GM19023 (cell line): ENCODE results near the gene KRTAP9-9.
"Not testable (repeated sequence)": the region's sequence is repeated elsewhere in the genome, so short reads cannot be mapped to it uniquely, and the experiment has no call there.

ENCODE experiments used
- ATAC-seq: cut with Tn5 transposase; IDR thresholded peaks from one replicate; pipeline ENCODE4 v1.9.1; 2021; ENCODE audit warnings: mild to moderate bottlenecking, moderate library complexity; ENCODE audit not compliant: unreplicated experiment

The KRTAP9-9 gene

DNA sequence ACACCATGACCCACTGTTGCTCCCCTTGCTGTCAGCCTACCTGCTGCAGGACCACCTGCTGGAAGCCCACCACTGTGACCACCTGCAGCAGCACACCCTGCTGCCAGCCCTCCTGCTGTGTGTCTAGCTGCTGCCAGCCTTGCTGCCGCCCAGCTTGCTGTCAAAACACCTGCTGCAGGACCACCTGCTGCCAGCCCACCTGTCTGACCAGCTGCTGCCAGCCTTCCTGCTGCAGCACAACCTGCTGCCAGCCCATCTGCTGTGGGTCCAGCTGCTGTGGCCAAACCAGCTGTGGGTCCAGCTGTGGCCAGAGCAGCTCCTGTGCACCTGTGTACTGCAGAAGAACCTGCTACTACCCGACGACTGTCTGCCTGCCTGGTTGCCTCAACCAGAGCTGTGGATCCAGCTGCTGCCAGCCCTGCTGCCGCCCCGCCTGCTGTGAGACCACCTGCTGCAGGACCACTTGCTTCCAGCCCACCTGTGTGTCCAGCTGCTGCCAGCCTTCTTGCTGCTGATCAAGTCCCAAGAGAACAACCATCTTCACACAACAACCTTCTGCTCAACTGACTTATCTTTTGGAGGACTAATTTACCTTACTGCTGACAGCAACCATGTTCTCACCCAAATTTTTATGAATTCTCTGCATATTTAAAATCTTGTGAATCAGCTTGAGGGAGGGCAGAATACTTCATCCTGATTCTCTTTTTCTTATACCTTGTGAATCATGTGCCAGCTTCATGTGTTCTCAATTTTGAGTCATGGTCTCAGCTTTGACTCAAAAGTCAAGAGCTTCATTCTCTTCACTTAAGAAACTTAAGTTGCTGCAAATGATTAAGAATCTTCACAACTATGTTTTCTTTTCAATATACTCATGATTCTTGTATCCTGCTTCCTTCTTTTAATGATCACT is at the start of gene KRTAP9-9:
Gene KRTAP9-9, plus strand, starts transcription at position 4 of the 910 bp plus-strand sequence.
- not testable (repeated sequence) for ATAC-seq

DNA sequence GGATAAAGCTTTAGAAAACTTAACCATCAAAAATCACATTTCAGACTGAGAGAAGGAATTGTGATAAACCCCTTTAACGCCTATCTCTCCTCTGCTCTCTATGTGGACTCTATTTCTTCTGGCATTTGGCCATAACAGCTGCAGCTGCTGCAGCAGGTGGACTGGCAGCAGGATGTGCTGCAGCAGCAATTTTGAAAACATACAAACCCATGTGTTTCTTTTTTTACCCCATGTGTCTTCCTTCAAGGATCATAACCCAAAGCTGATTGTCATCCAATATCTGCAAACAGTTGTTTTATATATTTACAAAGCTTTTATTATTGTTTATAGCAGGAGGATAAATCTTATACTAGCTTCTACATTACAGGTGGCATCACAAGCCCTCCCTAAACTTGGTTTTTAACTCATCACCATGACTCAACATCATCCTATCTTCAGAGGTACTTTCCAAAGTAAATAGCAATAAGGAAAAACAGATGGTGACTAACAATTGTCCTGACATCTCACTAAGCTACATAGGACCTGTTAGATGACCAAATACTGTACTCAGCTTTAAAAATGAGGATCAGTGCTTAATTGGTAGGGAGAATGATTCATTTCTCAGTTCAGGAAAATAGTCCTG is 43.2 kb upstream of the KRTAP9-9 start:
- ATAC-seq = no peak

- no peak for ATAC-seq
Measured at GRCh38 chr17:41212524-41213169, 42.5 kb upstream of the KRTAP9-9 start.

GRCh38 chr17:41215681-41216080 is 39.5 kb upstream of the KRTAP9-9 start:
- ATAC-seq = no peak

GRCh38 chr17:41223821-41224220 is 31.4 kb upstream of the KRTAP9-9 start:
- no peak for ATAC-seq

GRCh38 chr17:41226051-41226450 is 29.1 kb upstream of the KRTAP9-9 start:
- no peak for ATAC-seq

DNA sequence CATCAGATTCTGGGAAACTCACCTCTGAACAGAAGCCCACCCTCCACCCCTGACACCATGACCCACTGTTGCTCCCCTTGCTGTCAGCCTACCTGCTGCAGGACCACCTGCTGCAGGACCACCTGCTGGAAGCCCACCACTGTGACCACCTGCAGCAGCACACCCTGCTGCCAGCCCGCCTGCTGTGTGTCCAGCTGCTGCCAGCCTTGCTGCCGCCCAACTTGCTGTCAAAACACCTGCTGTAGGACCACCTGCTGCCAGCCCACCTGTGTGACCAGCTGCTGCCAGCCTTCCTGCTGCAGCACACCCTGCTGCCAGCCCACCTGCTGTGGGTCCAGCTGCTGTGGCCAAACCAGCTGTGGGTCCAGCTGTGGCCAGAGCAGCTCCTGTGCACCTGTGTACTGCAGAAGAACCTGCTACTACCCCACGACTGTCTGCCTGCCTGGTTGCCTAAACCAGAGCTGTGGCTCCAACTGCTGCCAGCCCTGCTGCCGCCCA is 28.5 kb upstream of the KRTAP9-9 start, which contains the start of gene KRTAP9-2:
Gene KRTAP9-2, plus strand, starts transcription at position 51 of the 498 bp plus-strand sequence. Its CDS starts 7 bp downstream, at position 58.
- ATAC-seq = not testable (repeated sequence)

DNA sequence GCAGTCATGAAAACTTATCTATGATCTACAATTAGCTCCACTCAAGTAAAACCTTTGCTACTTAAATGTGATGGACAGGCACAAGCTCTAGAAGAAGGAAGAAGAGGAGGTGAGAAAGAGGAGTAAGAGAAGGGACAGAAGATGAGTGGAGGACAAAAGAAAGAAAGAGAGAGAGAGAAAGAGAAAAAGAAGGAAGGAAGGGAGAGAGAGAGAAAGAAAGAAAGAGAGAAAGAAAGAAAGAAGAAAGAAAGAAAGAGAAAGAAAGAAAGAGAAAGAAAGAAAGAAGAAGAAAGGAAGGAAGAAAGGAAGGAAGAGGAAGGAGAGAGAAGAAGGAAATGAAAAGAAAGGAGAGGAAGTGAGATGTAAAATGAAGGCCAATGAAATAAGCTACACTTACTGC is 25.1 kb upstream of the KRTAP9-9 start:
- ATAC-seq = no peak

- ATAC-seq = no peak
Measured at GRCh38 chr17:41231731-41232130, 23.5 kb upstream of the KRTAP9-9 start.

DNA sequence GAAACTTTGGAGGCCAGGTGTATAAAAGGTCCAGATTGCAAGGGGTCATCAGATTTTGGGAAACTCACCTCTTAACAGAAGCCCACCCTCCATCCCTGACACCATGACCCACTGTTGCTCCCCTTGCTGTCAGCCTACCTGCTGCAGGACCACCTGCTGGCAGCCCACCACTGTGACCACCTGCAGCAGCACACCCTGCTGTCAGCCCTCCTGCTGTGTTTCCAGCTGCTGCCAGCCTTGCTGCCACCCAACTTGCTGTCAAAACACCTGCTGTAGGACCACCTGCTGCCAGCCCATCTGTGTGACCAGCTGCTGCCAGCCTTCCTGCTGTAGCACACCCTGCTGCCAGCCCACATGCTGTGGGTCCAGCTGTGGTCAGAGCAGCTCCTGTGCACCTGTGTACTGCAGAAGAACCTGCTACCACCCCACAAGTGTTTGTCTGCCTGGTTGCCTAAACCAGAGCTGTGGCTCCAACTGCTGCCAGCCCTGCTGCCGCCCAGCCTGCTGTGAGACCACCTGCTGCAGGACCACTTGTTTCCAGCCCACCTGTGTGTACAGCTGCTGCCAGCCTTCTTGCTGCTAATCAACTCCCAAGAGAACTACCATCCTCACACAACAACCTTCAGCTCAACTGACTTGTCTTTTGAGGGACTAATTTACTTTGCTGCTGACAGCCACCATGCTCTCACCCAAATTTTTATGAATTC is 22.6 kb upstream of the KRTAP9-9 start, which contains the start of gene KRTAP9-3:
Gene KRTAP9-3, plus strand, starts transcription at position 51 of the 707 bp plus-strand sequence. Its CDS starts 53 bp downstream, at position 104.
- not testable (repeated sequence) for ATAC-seq

DNA sequence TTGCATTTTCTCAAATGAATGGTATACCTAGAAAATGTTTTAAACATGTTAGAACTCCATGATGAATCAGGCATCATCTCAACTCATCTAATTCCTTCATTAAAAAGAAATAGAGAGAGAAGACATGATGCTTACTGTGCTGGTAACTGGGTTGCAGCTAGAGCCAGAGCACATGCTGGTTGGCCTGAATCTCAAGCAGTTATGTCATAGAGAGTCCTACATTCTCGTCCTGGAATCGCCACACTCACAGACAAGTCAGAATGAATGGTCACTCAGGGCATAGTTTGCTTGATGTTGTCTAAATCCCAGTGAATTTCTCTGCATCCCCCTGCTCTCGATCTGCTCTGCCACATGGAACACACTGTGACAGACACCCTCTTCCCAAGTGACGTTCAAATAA is 18.1 kb upstream of the KRTAP9-9 start:
- ATAC-seq = not testable (repeated sequence)

- not testable (repeated sequence) for ATAC-seq
Measured at GRCh38 chr17:41237949-41238437, 17.2 kb upstream of the KRTAP9-9 start, which contains the start of gene KRTAP9-8. Gene KRTAP9-8 (plus strand): TSS chr17:41237999. CDS start chr17:41238052, 53 bp downstream.

GRCh38 chr17:41246995-41247787 is 8.0 kb upstream of the KRTAP9-9 start:
- not testable (repeated sequence) for ATAC-seq

GRCh38 chr17:41249637-41250240 is 5.4 kb upstream of the KRTAP9-9 start, which contains the start of gene KRTAP9-4:
Gene KRTAP9-4 (plus strand): TSS chr17:41249687. CDS start chr17:41249721, 34 bp downstream.
- ATAC-seq = not testable (repeated sequence)

GRCh38 chr17:41251261-41251660 is 3.9 kb upstream of the KRTAP9-9 start:
- no peak for ATAC-seq

GRCh38 chr17:41254861-41255260 is 323 bp upstream of the KRTAP9-9 start:
- no peak for ATAC-seq

DNA sequence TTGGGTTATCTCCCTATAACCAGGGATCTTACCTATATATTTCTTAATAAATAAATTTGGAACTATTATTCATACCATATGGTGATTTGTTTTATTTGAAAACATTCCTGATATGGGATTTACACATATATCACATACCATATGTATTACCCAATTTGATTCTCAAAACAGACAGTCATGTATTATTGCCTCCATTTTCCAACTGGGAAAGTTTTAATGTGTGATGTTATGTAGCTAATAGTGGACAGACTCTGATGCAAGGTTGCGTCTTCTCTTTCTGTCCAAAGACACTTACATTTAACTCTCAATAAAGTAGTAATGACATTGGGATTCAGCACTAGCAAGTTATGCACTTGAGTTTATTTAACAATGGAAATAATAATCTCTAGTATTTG is 1.1 kb downstream of the KRTAP9-9 start:
- ATAC-seq = no peak

DNA sequence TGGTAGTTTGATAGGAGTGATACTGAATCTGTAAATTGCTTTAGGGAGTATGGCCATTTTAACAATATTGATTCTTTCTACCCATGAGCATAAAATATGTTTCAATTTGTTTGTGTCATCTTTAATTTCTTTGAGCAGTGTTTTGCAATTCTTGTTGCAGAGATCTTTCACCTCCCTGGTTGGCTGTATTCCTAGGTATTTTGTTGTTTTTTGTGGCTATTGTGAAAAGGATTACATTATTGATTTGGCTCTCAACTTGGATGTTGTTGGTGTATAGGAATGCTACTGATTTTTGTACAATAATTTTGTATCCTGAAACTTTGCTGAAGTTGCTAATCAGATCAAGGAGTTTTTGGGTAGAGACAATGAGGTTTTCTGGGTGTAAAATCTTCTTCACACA is 3.2 kb downstream of the KRTAP9-9 start:
- no peak for ATAC-seq

GRCh38 chr17:41263212-41263611 is 8.0 kb downstream of the KRTAP9-9 start:
- ATAC-seq = no peak
